GM15510 (cell line): ENCODE results near the gene PCNA.

Experiments
- POLR2A ChIP-seq: IDR thresholded peaks from 3 replicates; pipeline ENCODE4 v1.6.1; 2011; ENCODE audit warnings: borderline replicate concordance; ENCODE audit not compliant: insufficient read length; ENCODE audit errors: extremely low read depth

Gene PCNA

DNA sequence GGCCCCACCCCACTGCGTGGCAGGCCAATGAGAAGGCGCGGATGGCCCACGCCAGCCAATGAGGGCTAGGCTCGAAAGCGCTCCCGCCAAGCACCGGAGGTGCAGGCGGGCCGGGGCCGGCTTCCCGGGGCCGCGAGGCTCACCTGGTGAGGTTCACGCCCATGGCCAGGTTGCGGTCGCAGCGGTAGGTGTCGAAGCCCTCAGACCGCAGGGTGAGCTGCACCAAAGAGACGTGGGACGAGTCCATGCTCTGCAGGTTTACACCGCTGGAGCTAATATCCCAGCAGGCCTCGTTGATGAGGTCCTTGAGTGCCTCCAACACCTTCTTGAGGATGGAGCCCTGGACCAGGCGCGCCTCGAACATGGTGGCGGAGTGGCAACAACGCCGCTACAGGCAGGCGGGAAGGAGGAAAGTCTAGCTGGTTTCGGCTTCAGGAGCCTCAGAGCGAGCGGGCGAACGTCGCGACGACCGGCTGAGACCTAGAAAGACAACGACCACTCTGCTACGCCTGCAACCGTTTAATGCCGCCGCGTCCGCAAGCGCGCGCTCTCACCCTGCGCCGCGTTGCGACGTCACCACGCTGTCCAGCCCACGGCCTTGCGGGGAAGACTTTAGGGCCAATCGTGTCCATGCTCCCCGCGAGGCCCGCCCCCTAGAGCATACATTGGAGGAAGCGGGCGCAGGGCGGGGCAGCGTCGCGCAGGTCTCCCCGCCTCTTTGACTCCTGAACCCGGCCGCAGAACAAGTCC is at the start of gene PCNA:
Gene PCNA (minus strand): TSS at position 524 of the 750 bp plus-strand sequence. CDS start 160 bp downstream, at position 364.
- peak; percentile 98 for TF ChIP-seq POLR2A

DNA sequence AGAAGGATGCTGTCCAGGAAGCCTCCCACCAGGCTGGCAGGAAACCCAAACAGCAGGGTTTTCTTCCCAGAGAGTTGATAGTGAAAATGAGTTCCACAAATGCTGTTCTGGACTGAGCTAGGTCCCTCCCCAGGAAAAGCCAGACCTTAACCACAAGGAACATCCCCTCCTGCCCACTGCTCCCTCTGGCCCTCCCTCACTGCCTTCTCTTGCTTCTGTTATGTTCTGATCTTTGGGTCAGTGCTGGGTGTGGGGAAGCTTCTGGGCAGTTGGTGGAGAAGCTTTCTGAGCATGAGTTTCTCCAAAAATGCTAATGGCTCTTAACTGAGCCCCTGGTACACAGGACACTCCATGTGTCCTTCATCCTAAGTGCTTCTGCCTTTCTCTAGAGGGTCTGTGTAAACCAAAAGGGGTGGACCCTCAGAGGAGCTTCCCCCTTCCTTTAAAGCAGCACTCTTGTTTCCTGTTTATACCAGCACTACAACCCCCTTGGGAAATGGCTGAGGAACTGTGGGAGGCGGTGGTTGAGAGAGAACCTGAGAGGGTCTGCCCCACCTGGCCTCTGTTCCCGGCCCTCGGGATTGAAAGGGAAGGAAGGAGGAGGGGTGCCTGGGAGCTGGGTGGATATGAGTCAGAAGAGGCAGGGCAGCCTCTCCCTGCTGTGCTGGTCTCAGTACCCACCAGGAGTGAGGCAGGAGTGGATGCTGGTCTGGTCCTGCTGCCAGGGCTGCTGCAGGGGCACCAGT is 49.1 kb upstream of the PCNA start:
- TF ChIP-seq POLR2A, result no peak

DNA sequence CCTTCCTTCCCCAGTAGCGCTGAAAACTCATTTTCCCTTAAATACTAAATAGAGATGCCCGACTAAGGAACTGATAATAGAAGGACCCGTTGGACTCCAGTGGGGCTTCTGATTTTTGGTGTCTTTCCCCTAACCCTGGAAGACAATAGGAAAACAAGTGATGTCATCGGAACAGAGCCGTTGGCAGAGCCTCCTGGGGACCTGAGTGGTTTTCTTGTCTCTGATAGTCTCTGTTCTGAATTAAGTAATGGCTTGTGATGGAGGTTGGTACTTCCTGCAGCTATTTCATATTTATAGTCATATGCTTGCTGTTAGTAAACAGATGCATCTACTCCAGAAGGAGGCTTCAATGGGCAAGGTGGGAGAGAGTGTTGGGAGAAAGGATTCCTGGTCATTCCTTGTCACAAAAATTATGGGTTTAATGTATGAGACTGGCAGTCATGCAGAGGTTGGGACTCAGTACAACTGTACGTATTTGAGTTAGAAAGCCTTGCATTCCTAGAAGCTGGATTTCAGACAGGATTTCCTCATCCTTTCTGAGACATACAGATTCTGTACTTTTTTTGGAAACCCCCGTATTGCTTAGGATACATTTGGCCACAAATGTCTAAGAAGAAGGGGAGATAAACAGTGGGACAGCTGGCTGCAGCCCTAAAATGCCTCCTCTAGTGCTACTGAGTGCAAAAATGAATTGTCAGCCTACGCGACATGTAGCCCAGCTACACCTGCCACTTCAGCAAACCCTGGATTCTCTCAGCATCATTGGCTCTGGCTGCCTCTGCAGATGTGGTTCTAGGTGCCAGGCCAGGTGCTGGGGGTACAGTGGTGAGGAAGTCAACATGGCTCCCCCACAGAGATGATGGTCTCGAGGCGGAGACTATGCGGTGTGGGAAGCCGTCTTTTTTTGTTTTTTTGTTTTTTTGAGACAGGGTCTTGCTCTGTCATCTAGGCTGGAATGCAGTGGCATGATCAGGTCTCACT is 45.2 kb upstream of the PCNA start:
- no peak for TF ChIP-seq POLR2A

DNA sequence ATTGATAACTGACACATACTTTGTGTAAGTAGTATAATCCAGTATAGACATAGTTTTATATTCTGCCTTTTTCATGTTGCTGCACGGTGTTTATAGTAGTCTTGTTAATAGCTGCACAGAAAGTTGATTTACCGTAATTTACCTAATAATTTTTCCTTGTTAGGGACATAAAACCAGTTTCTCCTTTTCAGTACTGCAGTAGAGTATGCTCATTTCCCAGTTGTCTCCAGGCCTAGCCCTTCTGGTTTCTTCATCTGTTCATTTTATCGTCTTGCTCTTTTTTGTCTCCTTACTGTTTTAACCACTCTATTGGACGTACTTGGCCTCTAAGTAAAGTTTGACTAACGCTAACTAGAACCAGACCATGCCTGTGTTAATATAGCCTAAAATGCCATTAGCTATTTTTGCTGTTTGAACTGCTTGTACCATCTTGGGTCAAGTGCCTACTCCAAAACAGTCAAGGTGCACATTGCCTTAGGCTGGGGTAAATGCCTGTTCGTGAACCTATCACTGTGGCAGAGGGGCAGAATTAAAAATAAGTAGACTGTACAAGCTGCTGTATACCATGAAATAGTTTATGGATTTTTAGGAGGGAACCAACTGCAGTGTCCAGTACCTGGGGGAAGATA is 41.9 kb upstream of the PCNA start:
- TF ChIP-seq POLR2A, result no peak

DNA sequence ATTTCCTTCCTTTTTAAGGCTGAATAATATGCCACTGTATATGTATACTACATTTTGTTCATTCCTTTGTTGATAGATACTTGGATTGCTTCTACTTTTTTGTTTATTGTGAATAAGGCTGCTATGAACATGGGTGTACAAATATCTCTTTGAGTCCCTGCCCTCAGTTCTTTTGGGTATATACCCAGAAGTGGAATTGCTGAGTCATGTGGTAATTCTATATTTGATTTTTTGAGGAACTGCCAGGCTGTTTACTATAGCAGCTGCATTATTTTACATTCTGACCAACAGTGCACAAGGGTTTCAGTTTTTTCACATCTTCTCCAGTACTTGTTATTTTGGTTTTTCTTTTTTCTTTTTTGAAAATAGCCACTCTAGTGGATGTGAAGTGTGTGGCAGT is 41.1 kb upstream of the PCNA start:
- TF ChIP-seq POLR2A, result no peak

DNA sequence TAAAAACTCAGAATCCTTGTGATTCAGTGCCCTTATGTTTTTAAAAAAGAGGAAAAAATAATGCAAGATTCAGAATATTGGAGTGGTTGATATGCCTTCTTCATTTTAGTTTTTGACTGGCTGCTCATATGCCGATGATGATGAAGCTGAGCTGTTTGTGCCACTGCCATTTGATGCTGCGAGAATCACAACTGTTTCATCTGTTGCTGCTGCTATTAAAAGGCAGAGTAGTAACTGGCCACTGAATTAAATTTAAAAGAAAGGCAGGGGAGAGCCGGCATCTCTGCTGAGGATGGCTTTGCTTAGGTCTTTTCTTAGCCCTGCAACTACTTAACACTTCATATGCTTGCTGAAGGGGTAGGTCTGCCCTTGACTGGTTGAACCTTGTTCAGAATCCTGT is 40.2 kb upstream of the PCNA start:
- TF ChIP-seq POLR2A, result no peak

DNA sequence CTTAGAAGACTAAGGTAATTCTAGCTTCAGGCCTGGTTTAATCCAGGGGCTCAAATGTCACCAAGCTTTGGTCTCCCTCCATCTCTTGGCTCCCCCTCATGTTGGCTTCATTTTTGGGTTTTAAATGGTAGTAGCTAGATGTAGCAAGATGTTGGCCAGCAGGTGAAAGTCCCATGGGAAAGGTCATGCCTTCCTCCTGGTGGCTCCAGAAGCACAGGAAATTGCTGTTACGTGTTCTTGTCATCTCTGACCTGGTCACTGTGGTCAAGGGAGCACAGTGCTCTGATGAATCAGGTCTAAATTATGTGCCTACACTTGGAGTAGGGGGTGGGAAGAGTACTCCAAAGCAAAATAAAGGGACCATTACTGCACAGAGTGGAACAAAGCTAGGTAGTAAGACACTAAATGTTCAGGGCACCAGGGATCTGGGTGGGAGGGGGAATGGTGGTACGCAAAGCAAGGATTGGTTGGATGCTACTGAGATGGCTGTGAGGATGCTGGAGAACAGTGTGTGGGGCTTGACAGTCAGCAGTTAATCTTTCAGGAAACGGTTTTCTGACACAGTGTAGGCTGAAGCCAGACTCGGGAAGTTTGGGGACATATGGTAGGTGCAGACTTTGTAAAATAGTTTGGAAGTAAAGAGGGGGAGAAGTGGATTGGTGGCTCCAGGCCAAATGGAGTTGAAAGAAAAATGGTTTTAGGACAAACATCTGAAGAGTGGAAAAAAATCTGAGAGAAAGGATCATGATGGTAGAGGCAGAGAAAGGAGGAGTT is 37.1 kb upstream of the PCNA start:
- TF ChIP-seq POLR2A, result no peak

DNA sequence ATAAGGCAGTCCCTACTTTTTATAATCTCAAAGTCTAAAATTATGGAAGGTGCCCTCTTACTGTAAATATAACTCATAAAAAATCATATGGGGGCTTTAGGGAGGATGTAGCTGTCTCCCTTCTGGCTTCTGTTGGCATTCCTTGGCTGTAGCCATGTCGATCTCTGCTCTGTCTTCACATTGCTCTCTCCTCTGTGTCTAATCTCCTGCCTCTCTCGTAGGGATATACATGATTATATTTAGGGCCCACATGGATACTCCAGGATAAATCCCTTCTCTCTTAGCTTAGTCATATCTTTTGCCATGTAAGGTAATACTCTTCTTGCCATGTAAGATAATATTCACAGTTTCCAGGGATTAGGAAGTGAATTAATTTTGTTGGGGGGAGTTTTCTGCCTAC is 35.6 kb upstream of the PCNA start:
- TF ChIP-seq POLR2A, result no peak

DNA sequence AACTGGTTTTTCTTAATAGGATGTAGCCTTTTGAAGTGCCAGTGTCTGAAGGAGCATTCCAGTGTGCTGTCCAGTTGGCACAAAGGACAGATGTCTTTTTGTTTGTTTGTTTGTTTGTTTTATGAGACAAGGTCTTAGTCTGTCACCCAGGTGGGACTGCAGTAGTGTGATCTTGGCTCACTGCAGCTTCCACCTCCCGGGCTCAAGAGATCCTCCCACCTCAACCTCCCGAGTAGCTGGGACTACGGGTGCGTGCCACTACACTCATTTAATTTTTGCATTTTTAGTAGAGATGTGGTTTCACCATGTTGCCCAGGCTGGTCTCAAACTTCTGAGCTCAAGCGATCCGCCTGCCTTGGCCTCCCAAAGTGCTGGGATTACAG is 34.8 kb upstream of the PCNA start:
- no peak for TF ChIP-seq POLR2A

DNA sequence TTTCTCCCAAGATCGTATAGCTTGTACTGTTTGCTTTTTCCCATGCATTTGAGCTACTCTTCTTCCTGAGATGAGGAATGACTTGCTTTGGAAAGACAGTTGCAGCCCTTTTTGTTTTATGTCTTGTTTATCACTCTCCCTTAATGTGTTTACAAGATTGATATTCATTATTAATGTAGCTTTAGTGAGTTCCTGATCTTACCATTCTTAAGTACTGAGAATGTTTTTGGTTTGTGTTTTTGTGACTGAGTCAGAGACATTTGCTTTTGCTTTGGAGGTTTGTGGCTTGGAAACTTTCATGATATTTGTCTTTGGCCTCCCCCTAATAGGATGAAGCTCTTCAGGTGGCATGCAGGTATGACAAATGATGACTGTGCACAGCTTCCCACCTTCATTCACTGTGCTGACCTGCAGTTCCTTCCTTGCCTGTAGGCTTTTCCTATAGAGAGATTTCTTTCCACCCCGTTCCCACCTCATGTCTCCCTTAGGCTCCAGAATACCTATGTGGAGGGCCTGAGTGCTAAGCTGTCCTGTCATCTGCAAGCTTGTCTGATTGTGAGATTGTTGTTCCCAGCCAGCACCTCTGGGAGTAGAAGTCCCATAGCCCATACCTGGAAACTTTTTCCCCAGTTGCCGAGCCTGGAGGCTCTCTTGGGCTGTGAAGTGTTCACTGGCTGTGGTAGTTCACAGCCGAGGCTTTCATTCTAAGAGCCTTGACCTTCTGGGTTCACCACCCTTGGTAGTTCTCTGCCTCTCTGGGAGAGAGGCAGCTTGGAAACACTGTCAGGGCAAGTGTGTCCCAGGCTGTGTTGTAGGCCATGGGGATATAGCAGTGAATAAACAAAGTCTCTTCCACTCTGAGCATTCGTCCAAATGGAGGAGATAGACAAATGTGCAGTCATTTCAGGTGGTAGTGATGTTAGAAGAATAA is 34.1 kb upstream of the PCNA start:
- TF ChIP-seq POLR2A, result no peak

DNA sequence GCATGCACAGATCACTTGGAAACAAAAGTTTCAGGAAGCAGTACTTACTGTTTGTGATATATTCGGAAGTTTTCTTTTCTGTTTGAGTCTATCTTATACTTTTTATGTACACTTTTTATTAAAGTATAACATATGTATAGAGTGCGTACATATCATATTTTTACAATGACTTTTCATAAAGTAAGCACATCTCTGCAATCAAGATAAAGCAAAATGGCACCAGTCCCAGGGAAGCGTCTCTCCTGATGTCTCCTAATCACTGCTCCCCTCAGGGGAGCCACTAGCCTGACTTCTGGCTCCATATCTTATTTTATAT is 33.4 kb upstream of the PCNA start:
- TF ChIP-seq POLR2A, result no peak

DNA sequence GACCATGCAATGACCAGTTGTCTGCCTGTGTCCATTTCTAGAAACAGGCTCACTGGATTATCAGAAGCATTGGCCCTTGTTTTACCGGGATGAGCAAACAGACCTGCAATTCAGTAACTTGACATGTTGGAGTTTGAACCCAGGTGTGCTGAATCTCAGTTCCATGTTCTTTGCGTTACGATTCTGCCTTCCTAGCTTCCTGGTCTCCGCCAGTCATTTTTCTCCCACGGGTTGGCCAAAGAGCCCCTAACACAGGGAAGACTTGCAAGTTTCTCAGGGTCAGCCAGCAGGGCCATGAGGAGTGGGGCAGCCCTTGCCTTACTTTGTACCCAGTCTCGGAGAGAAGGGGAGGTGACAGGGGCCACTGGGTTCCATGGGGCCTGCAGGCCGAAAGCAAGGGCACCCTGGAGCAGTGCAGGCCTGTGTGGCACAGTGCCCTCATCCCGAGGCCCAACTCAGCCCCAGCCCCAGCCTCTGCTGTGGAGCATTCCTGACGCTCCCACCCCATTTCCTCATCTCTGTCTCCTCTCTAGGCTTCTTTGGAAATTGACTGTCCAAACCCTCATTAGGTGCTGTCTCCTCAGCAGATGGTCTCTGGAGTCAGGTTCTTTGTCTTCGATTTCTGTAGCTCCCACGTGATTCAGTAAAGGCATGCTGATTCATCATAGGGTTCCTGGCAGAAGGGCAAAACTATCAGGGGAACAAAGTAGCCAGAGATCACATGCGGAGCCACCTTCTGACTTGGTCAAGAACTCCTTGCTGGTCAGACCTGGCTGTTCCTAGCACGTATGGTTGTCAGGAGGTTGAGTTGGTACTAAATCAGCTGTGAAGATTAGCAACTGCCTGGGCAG is 30.7 kb upstream of the PCNA start:
- no peak for TF ChIP-seq POLR2A
